Neural cell (in vitro differentiated cells): Measurements from ENCODE around the gene MINDY4. TPM values are rescaled to one million over a fixed set of nuclear protein-coding genes. Genes with fewer than 3 reads are reported as not detected.

Source experiments
- H2AFZ ChIP-seq: fragments of 200-600, 300-800 bp; sonication (generic), shearing (Covaris generic); 2 replicates; pipeline ENCODE4 v1.6.0; 2014; ENCODE audit warnings: low read depth, mild to moderate bottlenecking, antibody characterized with exemption, low read length, moderate library complexity
- H3F3A ChIP-seq: fragments of 200-600 bp; shearing (Covaris generic); 2 replicates; pipeline ENCODE4 v1.6.1; 2016; ENCODE audit warnings: mild to moderate bottlenecking, moderate library complexity, mixed read lengths, antibody characterized with exemption, low read length; ENCODE audit not compliant: insufficient read depth, poor library complexity, severe bottlenecking
- H3K27ac ChIP-seq: fragments of 200-600, 300-800 bp; sonication (generic), shearing (Covaris generic); 2 replicates; pipeline ENCODE4 v1.5.1; 2014; ENCODE audit warnings: mild to moderate bottlenecking, low read length, moderate library complexity
- H3K27me3 ChIP-seq: fragments of 300-800, 200-600 bp; sonication (generic), shearing (Covaris generic); 2 replicates; pipeline ENCODE4 v1.6.0; 2014; ENCODE audit warnings: mild to moderate bottlenecking, low read depth, low read length, moderate library complexity; ENCODE audit not compliant: insufficient read depth
- H3K36me3 ChIP-seq: fragments of 300-800, 200-600 bp; sonication (generic), shearing (Covaris generic); 2 replicates; pipeline ENCODE4 v1.5.1; 2014; ENCODE audit warnings: mild to moderate bottlenecking, antibody characterized with exemption, low read length, moderate library complexity; ENCODE audit not compliant: insufficient read depth
- H3K4me2 ChIP-seq: fragments of 300-800, 200-600 bp; sonication (generic), shearing (Covaris generic); 2 replicates; pipeline ENCODE4 v1.6.0; 2014; ENCODE audit warnings: mild to moderate bottlenecking, low read length
- H3K4me3 ChIP-seq: fragments of 300-800, 200-600 bp; sonication (generic), shearing (Covaris generic); 2 replicates; pipeline ENCODE4 v1.5.1; 2014; ENCODE audit warnings: mild to moderate bottlenecking, low read length, moderate library complexity
- H3K79me2 ChIP-seq: fragments of 200-600 bp; shearing (Covaris generic); replicated peaks from 2 replicates; pipeline ENCODE4 v1.6.0; 2014; ENCODE audit warnings: mild to moderate bottlenecking, low read length, moderate library complexity; ENCODE audit not compliant: insufficient read depth
- H3K9ac ChIP-seq: fragments of 300-800, 200-600 bp; sonication (generic), shearing (Covaris generic); 2 replicates; pipeline ENCODE4 v1.6.1; 2016; ENCODE audit warnings: mild to moderate bottlenecking, low read length, mixed read lengths
- H3K9me2 ChIP-seq: fragments of 200-600 bp; shearing (Covaris generic); 2 replicates; pipeline ENCODE4 v1.6.1; 2016; ENCODE audit warnings: mild to moderate bottlenecking, low read length, mixed read lengths; ENCODE audit not compliant: insufficient read depth
- H3K9me3 ChIP-seq: fragments of 200-600, 300-800 bp; sonication (generic), shearing (Covaris generic); 2 replicates; pipeline ENCODE4 v1.6.1; 2016; ENCODE audit warnings: mild to moderate bottlenecking, mixed run types, low read length, moderate library complexity, mixed read lengths
- H4K20me1 ChIP-seq: fragments of 200-600 bp; shearing (Covaris generic); 2 replicates; pipeline ENCODE4 v1.6.1; 2016; ENCODE audit warnings: mild to moderate bottlenecking, mixed run types; ENCODE audit not compliant: insufficient read depth
- EP300 ChIP-seq: fragments of 450-650 bp; conservative IDR thresholded peaks from 2 replicates; pipeline ENCODE4 v1.6.1; 2014; ENCODE audit warnings: antibody characterized with exemption, mild to moderate bottlenecking, moderate library complexity; ENCODE audit not compliant: poor library complexity, severe bottlenecking
- EZH2 ChIP-seq: fragments of 200-600, 300-800 bp; shearing (Covaris generic), sonication (generic); IDR thresholded peaks from 2 replicates; pipeline ENCODE4 v1.6.1; 2014; ENCODE audit warnings: antibody characterized with exemption, low read length, borderline replicate concordance, mild to moderate bottlenecking; ENCODE audit not compliant: insufficient read depth, poor library complexity, severe bottlenecking
- MXI1 ChIP-seq: fragments of 450-650 bp; conservative IDR thresholded peaks from 2 replicates; pipeline ENCODE4 v1.6.1; 2014; ENCODE audit warnings: antibody characterized with exemption, mild to moderate bottlenecking; ENCODE audit not compliant: poor library complexity, severe bottlenecking
- POLR2AphosphoS5 ChIP-seq: IDR thresholded peaks from 2 replicates; pipeline ENCODE4 v1.6.1; 2012
- RAD21 ChIP-seq: fragments of 450-650 bp; conservative IDR thresholded peaks from 2 replicates; pipeline ENCODE4 v1.6.1; 2014; ENCODE audit warnings: antibody characterized with exemption, mild to moderate bottlenecking, moderate library complexity
- REST ChIP-seq: IDR thresholded peaks from 2 replicates; pipeline ENCODE4 v1.6.1; 2012; ENCODE audit warnings: borderline replicate concordance
- SMC3 ChIP-seq: fragments of 450-650 bp; conservative IDR thresholded peaks from 2 replicates; pipeline ENCODE4 v1.6.1; 2014; ENCODE audit warnings: antibody characterized with exemption, mild to moderate bottlenecking, moderate library complexity; ENCODE audit not compliant: poor library complexity
- TAF1 ChIP-seq: IDR thresholded peaks from 2 replicates; pipeline ENCODE4 v1.6.1; 2012; ENCODE audit warnings: low read depth
- polyA plus RNA-seq: library from polyadenylated mRNA; depleted of rRNA; stranded (reverse); fragments of >200 nt; gene quantifications from 2 replicates; pipeline ENCODE4 v1.2.3, GENCODE V29; 2014
- TF ChIP-seq, protein P1 (sequence below): fragments of 450-650 bp; IDR thresholded peaks from 2 replicates; pipeline ENCODE4 v1.5.1; 2014; ENCODE audit warnings: antibody characterized with exemption, mild to moderate bottlenecking, moderate library complexity; ENCODE audit not compliant: poor library complexity, severe bottlenecking

MINDY4 gene
- polyA plus RNA-seq, 1 donor from 2014 or later = 1.0 TPM

- Histone ChIP-seq H3K4me3 (no peak overlapping the region), H3K9ac (no peak overlapping the region), H3K79me2 (no peaks in the 10 kb centered on the region), H3K27me3 (no peaks in the 10 kb centered on the region), H3K9me2 (no peaks in the 10 kb centered on the region), H2AFZ (no peak overlapping the region), H3K27ac (no peak overlapping the region), H3K4me2 (no peak overlapping the region), H3F3A (no peaks in the 10 kb centered on the region), H3K9me3 (no peaks in the 10 kb centered on the region), H3K36me3 (no peaks in the 10 kb centered on the region), H4K20me1 (no peaks in the 10 kb centered on the region)
- TF ChIP-seq, protein P1, sequence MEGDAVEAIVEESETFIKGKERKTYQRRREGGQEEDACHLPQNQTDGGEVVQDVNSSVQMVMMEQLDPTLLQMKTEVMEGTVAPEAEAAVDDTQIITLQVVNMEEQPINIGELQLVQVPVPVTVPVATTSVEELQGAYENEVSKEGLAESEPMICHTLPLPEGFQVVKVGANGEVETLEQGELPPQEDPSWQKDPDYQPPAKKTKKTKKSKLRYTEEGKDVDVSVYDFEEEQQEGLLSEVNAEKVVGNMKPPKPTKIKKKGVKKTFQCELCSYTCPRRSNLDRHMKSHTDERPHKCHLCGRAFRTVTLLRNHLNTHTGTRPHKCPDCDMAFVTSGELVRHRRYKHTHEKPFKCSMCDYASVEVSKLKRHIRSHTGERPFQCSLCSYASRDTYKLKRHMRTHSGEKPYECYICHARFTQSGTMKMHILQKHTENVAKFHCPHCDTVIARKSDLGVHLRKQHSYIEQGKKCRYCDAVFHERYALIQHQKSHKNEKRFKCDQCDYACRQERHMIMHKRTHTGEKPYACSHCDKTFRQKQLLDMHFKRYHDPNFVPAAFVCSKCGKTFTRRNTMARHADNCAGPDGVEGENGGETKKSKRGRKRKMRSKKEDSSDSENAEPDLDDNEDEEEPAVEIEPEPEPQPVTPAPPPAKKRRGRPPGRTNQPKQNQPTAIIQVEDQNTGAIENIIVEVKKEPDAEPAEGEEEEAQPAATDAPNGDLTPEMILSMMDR = peak; percentile 87
- peak; percentile 84 for TF ChIP-seq RAD21
- peak; percentile 79 for TF ChIP-seq SMC3
- no peak for TF ChIP-seq MXI1
- no peak for TF ChIP-seq EZH2
- no peak for TF ChIP-seq POLR2AphosphoS5
- no peak for TF ChIP-seq REST
- no peak for TF ChIP-seq TAF1
- TF ChIP-seq EP300 = no peak
Measured at GRCh38 chr7:30740417-30741181, 30.6 kb upstream of the MINDY4 start.

GRCh38 chr7:30741289-30741688 lies 29.9 kb upstream of the MINDY4 start:
- H3K9me2 ChIP-seq = no peaks in the 10 kb centered on the region
- no peaks in the 10 kb centered on the region for H3K79me2 ChIP-seq
- no peaks in the 10 kb centered on the region for H3F3A ChIP-seq
- no peak overlapping the region for H2AFZ ChIP-seq
- TF ChIP-seq, protein P1 = no peak
- no peak for TF ChIP-seq SMC3
- no peak for TF ChIP-seq POLR2AphosphoS5
- TF ChIP-seq REST = no peak
- TF ChIP-seq EZH2 = no peak
- TF ChIP-seq MXI1 = no peak
- no peak for TF ChIP-seq EP300
- no peak for TF ChIP-seq RAD21
- TF ChIP-seq TAF1 = no peak
- H3K4me2 ChIP-seq = no peak overlapping the region
- no peaks in the 10 kb centered on the region for H3K27me3 ChIP-seq
- no peak overlapping the region for H3K9ac ChIP-seq
- H3K36me3 ChIP-seq = no peaks in the 10 kb centered on the region
- no peaks in the 10 kb centered on the region for H4K20me1 ChIP-seq
- H3K4me3 ChIP-seq = no peak overlapping the region
- H3K9me3 ChIP-seq = no peaks in the 10 kb centered on the region
- H3K27ac ChIP-seq = no peak overlapping the region
